Lower lobe of right lung (tissue), 2 donors: ENCODE data around the gene SLC8A1. TPM values are rescaled to one million over a fixed set of nuclear protein-coding genes. Genes with fewer than 3 reads are reported as not detected.

Source experiments
- ATAC-seq, 2 donors: fragments of 200-7000 bp; cut with Tn5 transposase; one replicate each; pipeline ENCODE4 v1.9.1; 2020 to 2022; ENCODE audit warnings: mild to moderate bottlenecking in 2 of 2, moderate library complexity in 2 of 2
- DNase-seq: peaks from one replicate; pipeline ENCODE4 v3.0.0-alpha.2; 2020
- H3K27ac ChIP-seq: fragments of 200-600 bp; one replicate; pipeline ENCODE4 v1.8.0; 2022
- H3K27me3 ChIP-seq: fragments of 200-600 bp; one replicate; pipeline ENCODE4 v1.8.0; 2022; ENCODE audit warnings: low read depth
- H3K36me3 ChIP-seq: fragments of 200-600 bp; one replicate; pipeline ENCODE4 v1.8.0; 2022; ENCODE audit warnings: mild to moderate bottlenecking
- H3K4me1 ChIP-seq: fragments of 200-600 bp; one replicate; pipeline ENCODE4 v1.8.0; 2022
- H3K4me3 ChIP-seq: fragments of 200-600 bp; one replicate; pipeline ENCODE4 v1.8.0; 2022; ENCODE audit warnings: mild to moderate bottlenecking
- H3K9me3 ChIP-seq: fragments of 200-600 bp; one replicate; pipeline ENCODE4 v1.8.0; 2022
- CTCF ChIP-seq: fragments of 200-600 bp; IDR thresholded peaks from one replicate; pipeline ENCODE4 v1.8.0; 2022; ENCODE audit warnings: antibody characterized with exemption, mild to moderate bottlenecking
- intact Hi-C: fragments of 100-400 bp; cut with DNase I; formaldehyde crosslinking; loops from one replicate; pipeline ENCODE4 v1.11.0; 2022
- total RNA-seq: library from RNA; stranded (reverse); fragmentation: NEBNext Ultra II Directional; extraction: Animal tissue kit (Norgen Biotek cat#: 25700); gene quantifications from one replicate; pipeline ENCODE4 v1.2.1, GENCODE V29; 2021
- donor health status: DM: no; HTN: yes; CAD: no; lungs with severe emphysema.

Gene SLC8A1
- total RNA-seq, 1 donor from 2014 or later: 58.5 TPM

GRCh38 chr2:40228310-40228709 lies 223.6 kb downstream of the SLC8A1 start:
- intact Hi-C loops: no loop called here
- Histone ChIP-seq H3K36me3 (no peaks in the 10 kb centered on the region), H3K27ac (no peak overlapping the region), H3K27me3 (no peaks in the 10 kb centered on the region), H3K4me3 (no peak overlapping the region), H3K9me3 (no peaks in the 10 kb centered on the region), H3K4me1 (no peaks in the 10 kb centered on the region)
- ATAC-seq (no peak), DNase-seq (no peak)
- TF ChIP-seq CTCF: no peak

- H3K36me3 ChIP-seq: no peaks in the 10 kb centered on the region
- ATAC-seq (no peak), DNase-seq (no peak)
- no peaks in the 10 kb centered on the region for H3K27me3 ChIP-seq
- TF ChIP-seq CTCF: no peak
- intact Hi-C loops: no loop called here
- H3K4me1 ChIP-seq: no peaks in the 10 kb centered on the region
- no peak overlapping the region for H3K4me3 ChIP-seq
- H3K27ac ChIP-seq: no peak overlapping the region
- no peaks in the 10 kb centered on the region for H3K9me3 ChIP-seq
These were observed 224.7 kb downstream of the SLC8A1 start for GRCh38 chr2:40227210-40227609.

- DNase-seq: no peak
- Histone ChIP-seq H3K27ac (no peak overlapping the region), H3K9me3 (no peaks in the 10 kb centered on the region), H3K36me3 (no peaks in the 10 kb centered on the region), H3K4me1 (no peaks in the 10 kb centered on the region), H3K4me3 (no peak overlapping the region), H3K27me3 (no peaks in the 10 kb centered on the region)
- intact Hi-C loops: no loop called here
- no peak for TF ChIP-seq CTCF
- no peak for ATAC-seq
These were observed 225.3 kb downstream of the SLC8A1 start for GRCh38 chr2:40226637-40227036.

GRCh38 chr2:40225670-40226210 lies 226.2 kb downstream of the SLC8A1 start:
- DNase-seq (no peak), ATAC-seq (no peak)
- Histone ChIP-seq H3K27me3 (no peaks in the 10 kb centered on the region), H3K27ac (no peak overlapping the region), H3K9me3 (no peaks in the 10 kb centered on the region), H3K4me1 (no peaks in the 10 kb centered on the region), H3K4me3 (no peak overlapping the region), H3K36me3 (no peaks in the 10 kb centered on the region)
- TF ChIP-seq CTCF: no peak
- intact Hi-C loops: no loop called here

GRCh38 chr2:40224318-40224717 lies 227.6 kb downstream of the SLC8A1 start:
- Histone ChIP-seq H3K9me3 (no peaks in the 10 kb centered on the region), H3K27me3 (no peaks in the 10 kb centered on the region), H3K27ac (no peak overlapping the region), H3K4me3 (no peak overlapping the region), H3K36me3 (no peaks in the 10 kb centered on the region), H3K4me1 (no peaks in the 10 kb centered on the region)
- no peak for TF ChIP-seq CTCF
- ATAC-seq (no peak), DNase-seq (no peak)
- intact Hi-C loops: no loop called here
